Activated CD8-positive, alpha-beta memory T cell treated with anti-CD3 and anti-CD28 coated beads for 36 hours (primary cell): ENCODE data around the gene CCDC178. TPM values are rescaled to one million over a fixed set of nuclear protein-coding genes. Genes with fewer than 3 reads are reported as not detected.
"Not testable (repeated sequence)": the region's sequence is repeated elsewhere in the genome, so short reads cannot be mapped to it uniquely, and the experiment has no call there.

Experiments used
- CTCF ChIA-PET: fragments of 350-600 bp; sonication (Branson Sonifier 250); formaldehyde crosslinking; loops from one replicate; lab custom pipeline; 2021; ENCODE audit warnings: antibody characterized with exemption; lab: Charles Lee
- POLR2A ChIA-PET: fragments of 350-600 bp; sonication (Branson Sonifier 250); formaldehyde crosslinking; loops from one replicate; lab custom pipeline; 2021; ENCODE audit warnings: antibody characterized with exemption; lab: Charles Lee
- total RNA-seq, 2 experiments: library from RNA; stranded (reverse); gene quantifications; one replicate each; pipeline ENCODE4 v1.2.3, GENCODE V29; 2021

CCDC178 gene
- total RNA-seq, 2 experiments from 2014 or later, result not detected

DNA sequence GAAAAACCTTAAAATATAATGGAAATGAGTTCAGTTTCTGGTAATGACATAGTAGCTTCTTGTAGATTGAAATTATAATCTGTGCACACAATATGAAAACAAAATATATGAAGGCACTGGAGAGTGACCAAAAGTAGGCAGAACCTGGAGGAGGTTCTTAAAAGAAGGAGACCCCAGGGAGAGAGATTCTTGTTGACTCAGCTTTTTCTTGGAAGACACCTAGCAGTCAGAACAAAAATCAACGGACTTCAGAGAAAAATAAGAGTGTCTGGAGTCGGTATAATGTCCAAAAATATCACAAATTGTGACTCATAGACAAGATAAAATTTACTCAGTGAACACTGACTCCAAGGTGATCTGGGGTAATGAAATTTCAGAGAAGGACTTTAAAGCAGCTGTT, 286.5 kb downstream of the CCDC178 start:
- ChIA-PET CTCF (no interaction called here), POLR2A (no interaction called here)

DNA sequence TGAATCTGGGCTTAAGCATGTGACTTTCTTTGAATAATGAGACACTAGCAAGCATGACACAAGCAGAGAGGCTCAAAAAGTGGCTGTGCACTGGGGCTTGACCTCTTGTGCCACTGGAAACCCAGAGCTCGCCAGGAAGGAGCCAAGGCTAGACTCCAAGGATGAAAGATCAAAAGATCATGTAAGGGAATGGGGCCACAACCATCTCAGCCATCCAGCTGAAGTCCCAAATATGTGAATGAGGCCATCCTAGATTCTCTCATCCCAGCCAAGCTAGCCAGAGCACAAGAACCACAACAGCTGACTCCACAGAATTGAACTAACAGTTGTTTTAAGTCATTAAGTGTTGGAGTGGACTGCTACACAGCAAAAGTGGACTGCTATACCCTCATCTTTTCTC, 288.1 kb downstream of the CCDC178 start:
- POLR2A ChIA-PET, result no interaction called here

DNA sequence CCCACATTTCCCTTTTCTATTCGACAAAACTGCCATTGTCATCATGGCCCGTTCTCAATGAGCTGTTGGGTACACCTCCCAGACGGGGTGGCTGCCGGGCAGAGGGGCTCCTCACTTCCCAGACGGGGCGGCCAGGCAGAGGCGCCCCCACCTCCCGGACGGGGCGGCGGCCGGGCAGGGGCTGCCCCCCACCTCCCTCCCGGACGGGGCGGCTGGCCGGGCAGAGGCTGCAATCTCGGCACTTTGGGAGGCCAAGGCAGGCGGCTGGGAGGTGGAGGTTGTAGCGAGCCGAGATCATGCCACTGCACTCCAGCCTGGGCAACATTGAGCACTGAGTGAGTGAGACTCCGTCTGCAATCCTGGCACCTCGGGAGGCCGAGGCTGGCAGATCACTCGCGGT, 292.7 kb downstream of the CCDC178 start:
- POLR2A ChIA-PET, CTCF ChIA-PET: not testable (repeated sequence)

More for the DNA sequence above, 288.1 kb downstream of the CCDC178 start:
- CTCF ChIA-PET, result no interaction called here

DNA sequence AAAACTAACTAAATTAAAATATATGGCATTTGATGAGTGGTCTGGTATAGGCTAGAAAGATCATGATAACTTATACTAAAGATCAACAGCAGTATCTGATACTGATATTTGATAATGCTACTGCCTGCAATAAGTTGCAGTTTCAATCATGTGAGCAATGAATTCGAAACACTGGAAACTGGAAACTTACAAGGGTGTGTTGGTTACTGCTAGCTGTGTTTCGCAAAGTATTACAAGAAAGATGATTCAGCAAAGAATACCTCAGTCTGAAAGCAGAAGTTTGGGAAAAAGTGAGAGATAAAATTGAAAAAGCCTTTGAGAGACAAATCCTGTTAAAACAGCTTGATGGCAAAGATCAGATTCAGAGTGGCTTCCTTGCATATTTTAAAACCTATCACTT, 294.5 kb downstream of the CCDC178 start:
- POLR2A ChIA-PET, result no interaction called here
- CTCF ChIA-PET, result no interaction called here

DNA sequence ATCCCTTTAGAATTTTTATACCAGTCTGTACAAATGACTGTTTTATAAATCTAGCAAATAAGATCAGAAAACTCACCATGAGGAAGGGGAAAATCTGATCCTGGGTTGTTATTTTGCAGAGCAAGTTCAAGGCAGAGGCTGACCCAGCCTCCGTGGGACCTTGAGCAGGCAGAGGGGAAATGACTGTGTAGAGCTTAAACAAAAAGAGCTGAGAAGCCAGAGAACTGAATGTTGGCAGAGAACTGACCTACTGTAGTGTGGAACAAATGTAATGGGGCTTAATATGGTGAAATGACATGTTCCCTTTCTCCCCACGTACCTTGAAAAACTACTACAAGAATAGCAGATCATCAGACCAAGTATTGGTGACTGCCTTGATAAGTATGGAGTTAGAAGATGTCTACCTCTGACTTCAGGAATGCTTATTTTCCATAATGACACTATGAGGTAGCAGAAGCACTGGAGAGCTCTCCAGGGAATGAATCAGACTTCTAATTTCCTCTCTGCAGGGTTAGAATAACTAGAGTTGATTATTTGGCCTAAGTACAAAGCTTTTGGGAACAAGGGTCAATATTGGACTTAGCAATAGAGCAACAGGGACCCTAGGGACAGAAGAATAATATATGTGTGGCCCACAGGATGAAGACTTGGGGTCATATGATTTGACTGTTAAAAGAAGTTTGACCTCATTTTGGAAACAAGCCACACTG, 304.4 kb downstream of the CCDC178 start:
- CTCF ChIA-PET, result no interaction called here

DNA sequence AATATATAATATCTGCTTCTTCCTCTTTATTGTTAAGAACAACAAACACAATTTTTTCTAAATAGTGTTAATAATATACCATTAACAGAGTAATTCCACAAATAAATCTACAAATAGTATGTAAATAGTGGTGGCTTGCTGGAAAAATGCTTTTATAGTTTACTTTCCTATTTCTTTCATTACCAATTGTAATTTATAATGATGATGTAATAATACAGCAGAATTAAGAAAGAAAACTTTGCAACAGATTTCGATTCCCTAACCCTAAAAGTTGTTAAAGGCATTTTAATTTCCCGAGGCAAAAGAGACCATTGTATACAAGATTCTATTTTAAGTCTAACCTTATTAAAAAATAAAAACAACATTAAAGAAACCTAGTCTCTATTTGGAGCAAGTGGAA, 307.9 kb downstream of the CCDC178 start:
- ChIA-PET POLR2A (no interaction called here), CTCF (no interaction called here)

More for the DNA sequence above, 304.4 kb downstream of the CCDC178 start:
- POLR2A ChIA-PET, result no interaction called here

DNA sequence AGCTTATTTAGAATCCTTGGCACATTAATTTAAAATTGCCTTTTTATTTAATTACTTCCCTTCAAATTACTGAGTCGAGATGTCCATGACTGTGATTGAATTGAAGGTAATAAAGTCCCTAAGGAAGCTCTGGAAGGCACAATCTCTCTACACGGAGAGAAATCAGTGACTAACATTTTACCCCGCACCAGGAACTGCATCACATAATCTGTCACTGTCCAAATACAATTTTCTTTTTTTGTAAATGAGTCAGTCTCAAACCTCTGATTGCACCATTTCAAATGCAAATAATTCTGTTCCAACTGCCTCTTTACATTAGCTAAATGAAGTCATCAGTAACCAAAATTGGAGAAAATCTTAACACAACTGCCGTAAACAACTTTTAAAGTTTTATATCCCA, 311.9 kb downstream of the CCDC178 start:
- CTCF ChIA-PET, result no interaction called here
- POLR2A ChIA-PET, result no interaction called here

DNA sequence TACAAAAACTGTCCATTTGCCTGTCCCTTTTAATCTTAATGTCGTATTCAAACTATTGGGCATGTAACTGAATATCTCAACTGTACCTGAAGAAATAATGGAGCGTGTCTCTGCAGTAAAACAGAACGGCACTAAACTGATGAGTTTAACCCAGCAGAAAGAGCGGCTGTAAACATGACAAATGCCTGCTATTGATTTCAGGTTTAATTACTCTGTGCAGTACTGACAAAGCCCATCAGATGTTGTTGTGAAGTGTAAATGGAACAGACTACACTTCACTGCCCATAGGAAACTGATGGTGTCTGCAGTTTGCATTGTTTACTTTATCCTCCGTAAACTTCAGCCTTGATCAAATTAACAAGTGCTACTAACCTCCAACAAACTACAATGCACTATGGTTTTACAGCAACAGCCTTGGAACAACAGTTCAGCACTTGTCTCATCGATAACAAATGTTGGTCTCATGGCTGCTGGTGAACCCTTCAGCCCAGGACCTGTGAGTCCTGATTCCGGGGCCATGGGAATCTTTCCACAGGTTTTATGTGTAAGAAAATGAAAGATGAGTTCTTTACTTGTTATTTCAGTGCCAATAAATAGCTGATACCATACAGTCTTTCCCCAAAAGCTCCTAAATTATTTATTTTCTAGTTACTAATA, 316.5 kb downstream of the CCDC178 start:
- POLR2A ChIA-PET, result no interaction called here

DNA sequence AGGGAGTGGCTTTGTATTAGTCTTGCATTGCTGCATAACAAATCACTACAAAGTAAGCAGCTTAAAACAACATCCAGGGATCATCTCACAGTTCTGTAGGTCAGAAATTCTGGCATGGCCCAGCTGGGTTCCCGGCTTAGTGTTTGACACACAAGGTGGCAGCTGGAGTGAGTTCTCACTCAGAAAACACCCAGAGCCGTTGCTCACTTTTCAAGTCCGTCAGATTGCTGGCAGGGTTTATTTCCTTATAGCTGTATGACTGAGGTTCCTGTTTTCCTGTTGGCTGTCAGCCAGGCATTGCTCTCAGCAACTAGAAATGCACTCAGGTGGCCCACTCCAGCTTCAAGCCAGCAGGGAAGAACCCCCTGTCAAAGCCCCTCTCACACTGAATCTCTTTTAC, 324.1 kb downstream of the CCDC178 start:
- ChIA-PET CTCF (no interaction called here), POLR2A (no interaction called here)

More for the DNA sequence above, 316.5 kb downstream of the CCDC178 start:
- CTCF ChIA-PET, result no interaction called here

DNA sequence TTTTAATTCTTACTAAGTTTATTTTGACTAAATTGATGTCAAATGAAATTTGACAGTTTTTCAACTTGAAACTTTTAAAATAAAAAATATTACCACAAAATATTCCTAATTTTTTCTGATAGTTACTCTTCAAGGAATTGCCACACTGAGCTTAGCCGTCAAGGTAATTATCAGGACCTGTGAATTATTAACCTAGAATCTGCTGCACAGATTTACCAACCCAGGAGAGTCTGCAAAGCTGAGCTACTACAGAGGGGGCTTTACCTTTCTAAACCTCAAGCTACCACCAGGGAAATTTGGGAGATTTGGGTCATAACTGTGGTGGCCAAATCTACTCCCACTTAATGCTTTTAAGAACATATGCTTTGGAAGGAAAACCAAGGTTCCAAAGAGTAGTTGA, 324.6 kb downstream of the CCDC178 start:
- ChIA-PET CTCF (no interaction called here), POLR2A (no interaction called here)

DNA sequence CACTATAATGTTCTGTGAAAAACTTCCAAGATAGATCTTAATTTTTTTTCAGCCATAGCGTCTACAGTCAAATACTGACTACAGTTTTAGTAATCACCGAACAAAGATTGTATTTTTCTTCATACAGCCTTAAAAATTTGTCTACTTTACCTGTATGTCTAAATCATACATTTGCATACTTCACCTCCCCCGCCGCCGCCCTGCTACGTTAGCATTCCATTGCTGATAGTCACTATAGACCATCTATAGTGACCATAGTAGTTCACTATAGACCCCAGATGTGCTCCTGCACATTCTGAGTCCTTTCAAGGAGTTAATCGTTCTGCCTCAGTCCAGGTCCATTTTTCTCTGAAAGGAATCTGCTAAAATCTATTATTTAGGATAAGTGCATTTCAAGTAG, 325.0 kb downstream of the CCDC178 start:
- CTCF ChIA-PET, result no interaction called here
- POLR2A ChIA-PET, result no interaction called here

DNA sequence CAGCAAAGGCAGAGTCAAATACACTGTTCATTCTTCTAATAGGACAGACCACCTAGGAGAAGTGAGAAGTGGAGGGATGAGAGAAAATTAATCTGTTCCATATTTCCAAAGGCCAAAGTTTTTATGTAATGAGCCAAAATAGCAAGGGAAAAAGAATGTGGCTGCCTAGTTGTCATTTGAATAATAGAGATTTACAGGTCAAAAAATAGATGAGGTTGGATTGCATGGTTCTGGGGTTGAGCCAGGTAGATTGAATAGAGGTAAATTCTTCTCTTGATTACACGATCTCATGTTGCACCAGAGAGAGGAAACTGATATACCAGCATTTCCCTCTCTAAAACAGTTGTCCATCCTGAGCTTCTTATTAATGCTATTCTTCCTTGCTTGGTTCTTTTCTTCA, 325.8 kb downstream of the CCDC178 start:
- POLR2A ChIA-PET, result no interaction called here
- CTCF ChIA-PET, result no interaction called here

DNA sequence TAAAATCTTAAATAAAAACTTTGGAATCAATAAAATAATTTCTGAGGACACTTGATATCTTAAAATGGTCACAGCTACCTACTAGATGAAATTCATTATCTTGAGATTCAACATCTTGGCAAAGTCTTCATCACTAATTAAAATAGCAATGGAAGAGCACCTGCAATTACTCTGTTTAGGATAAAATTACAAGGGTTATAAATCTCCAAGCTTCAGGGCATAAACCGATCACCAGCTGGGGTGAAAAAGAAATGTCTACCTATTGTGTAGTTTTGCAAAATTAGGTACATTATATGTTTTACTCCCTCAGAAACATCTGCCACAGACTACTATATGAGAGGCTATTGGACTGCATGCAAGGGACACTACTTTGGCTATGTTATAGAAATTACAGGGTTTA, 327.1 kb downstream of the CCDC178 start:
- CTCF ChIA-PET, result no interaction called here
- POLR2A ChIA-PET, result no interaction called here

DNA sequence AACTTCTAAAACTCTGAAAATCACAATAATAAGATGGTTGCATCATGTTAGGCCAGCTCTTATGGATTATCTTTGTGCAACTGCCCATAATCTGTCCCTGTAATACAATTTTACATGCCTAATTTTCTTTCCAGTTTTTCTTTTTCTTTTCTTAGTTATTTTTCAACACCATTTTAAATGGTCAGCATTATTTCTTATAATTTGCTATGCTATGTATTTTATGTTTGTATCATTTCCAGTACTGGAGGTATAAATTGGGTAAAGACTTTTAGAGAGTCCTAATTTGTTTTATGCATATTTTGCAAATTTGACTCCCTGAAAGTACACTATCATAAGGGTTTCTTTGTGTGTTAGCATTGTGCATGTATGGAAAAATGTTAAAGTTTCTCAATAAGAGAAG, 333.0 kb downstream of the CCDC178 start:
- ChIA-PET POLR2A (no interaction called here), CTCF (no interaction called here)

DNA sequence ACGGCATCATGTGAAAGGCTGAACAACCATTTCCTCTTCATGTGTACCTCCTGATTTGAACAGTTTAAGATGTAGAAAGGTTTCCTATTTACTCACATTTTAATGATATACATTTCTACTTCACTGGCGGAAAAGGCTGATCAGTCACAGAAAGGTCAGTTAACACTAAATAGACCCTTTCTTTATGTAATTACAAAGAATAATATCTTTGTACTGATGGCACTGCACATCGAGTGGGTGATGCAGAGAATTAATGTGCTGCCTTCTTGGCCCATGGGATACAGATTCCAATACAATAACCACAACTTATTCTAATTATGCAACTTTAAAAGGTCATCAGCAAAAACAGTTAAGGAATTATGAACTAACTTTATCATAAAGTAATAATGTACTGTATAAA, 339.2 kb downstream of the CCDC178 start:
- CTCF ChIA-PET, result no interaction called here
- POLR2A ChIA-PET, result no interaction called here

DNA sequence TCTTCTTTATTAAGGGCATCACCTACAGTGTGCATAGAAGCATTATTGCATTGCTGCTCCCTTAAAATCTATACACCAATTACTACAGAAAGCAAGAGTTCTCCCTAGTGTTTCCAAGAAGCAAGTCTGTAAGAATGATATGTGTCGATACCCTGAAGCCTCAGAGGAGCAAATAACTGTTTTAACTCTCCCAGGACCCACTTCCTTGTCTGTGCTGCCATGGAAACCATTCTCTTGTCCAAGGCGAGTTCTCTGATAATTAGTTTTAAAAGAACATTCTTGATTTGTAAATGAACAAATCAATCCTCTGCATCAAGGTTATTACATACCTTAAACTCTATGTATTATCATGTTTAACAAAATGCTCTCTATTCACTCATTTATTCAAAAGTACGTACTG, 340.9 kb downstream of the CCDC178 start:
- ChIA-PET CTCF (no interaction called here), POLR2A (no interaction called here)

DNA sequence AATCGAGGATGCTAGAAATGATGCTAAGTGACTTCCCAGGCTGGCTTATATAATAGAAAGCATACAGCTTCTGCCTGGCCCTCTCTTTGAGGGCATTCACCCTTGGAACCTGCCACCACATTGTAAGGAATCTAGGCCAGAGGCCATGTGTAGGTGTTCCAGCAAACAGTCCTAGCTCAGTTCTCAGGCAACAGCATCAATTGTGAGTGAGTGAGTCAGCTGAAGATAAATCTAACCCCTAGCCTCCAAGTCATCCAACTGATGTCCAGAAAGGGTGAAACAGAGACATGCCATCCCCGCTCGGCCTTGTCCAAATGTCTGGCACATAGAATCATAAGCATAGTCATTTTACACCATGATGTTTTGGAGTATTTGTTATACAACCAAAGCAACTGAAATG, 343.4 kb downstream of the CCDC178 start:
- ChIA-PET CTCF (no interaction called here), POLR2A (no interaction called here)

DNA sequence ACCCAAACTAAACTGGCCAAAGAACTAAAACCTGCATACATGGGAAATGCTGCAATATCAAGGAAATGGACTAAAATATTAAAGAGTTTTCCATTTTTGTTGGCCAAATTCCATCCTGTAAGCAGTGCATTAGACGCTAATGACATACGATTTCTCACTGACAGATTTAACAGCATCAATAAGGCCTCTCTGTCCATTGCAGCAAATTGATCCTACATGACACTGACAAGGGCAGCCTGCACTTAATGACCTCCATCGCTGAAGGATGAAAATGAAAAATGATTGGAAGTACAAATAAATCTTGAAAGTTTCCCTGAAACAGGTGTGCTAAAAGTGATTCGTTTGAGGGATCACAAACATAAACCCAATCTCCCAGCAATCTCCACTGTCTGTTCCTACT, 350.1 kb downstream of the CCDC178 start:
- ChIA-PET CTCF (no interaction called here), POLR2A (no interaction called here)

DNA sequence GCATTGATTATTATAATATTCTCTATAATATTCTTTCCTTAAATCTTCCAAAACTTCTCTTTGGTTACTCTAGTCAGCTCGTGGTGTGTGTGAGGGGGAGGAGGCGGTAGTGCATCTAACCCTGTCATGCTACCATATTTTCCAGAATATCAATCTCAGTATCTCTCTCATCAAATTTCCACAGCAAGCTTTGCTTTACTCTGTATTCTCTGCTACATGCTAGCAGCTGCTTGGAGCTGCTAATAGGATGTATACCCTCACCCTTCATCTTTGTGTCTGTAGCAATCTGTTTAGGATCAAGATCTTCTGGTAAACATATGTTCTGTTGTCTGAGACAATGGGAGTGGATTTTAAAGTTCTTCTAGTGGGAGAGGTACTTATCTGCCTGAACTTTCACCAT, 363.9 kb downstream of the CCDC178 start:
- POLR2A ChIA-PET, result no interaction called here
- CTCF ChIA-PET, result no interaction called here

DNA sequence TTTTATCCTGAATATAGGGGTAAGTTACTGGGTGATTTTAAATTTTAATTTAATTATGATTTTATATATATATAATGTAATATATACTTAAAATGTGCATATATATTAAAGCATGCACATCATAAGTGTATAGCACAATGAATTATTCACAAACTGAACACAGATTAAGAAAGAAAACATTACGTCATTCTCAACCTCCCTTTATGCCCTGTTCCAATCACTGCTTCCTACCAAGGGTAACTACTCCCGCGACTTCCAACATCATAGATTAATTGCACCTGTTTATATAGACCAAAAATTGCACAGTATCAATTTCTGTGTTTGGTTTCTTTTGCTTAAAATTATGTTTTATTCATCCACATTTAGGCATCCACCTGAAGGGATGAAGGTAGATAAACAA, 366.4 kb downstream of the CCDC178 start:
- CTCF ChIA-PET, result no interaction called here
- POLR2A ChIA-PET, result no interaction called here

DNA sequence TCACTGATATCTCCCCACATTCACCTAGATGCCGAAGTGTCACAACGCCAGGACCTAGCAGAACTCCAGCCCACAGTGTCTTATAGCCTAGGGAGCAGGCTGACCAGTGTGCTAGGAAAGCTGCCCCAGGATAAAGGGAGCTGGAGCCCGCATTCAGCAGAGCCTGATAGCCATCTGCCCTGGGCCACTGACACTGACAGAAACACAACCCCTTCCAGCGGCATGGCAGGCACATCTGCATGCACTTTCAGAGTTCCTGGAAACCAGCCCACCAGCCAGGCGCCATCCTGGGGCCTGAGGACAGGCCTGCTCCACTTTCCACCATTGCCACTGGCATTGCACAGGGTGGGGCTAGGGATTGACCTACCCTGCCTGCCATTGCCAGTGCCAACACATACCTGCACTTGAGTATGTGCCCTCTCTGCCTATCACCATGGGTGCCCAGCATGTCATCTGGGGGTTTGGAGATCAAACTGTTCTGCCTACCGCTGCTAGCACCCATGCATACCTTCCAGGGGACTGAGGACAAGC, 377.6 kb downstream of the CCDC178 start:
- POLR2A ChIA-PET, result no interaction called here
- CTCF ChIA-PET, result no interaction called here
